Activated naive CD4-positive, alpha-beta T cell treated with anti-CD3 and anti-CD28 coated beads, Interleukin-2, amount 50 U/mL, for 24 hours (primary cell): ENCODE measurements around the gene IMPA2.
"Not testable (repeated sequence)": the region's sequence is repeated elsewhere in the genome, so short reads cannot be mapped to it uniquely, and the experiment has no call there.

Experiments used
- H3K27ac Mint-ChIP-seq: one replicate; pipeline ENCODE4 v1.8.0; 2021; ENCODE audit warnings: mild to moderate bottlenecking, mixed read lengths
- H3K27me3 Mint-ChIP-seq: one replicate; pipeline ENCODE4 v1.8.0; 2021; ENCODE audit warnings: mixed read lengths
- H3K36me3 Mint-ChIP-seq: one replicate; pipeline ENCODE4 v1.8.0; 2021; ENCODE audit warnings: mixed read lengths
- H3K4me1 Mint-ChIP-seq: one replicate; pipeline ENCODE4 v1.8.0; 2021; ENCODE audit warnings: mixed read lengths
- H3K4me3 Mint-ChIP-seq: one replicate; pipeline ENCODE4 v1.8.0; 2021; ENCODE audit warnings: mild to moderate bottlenecking, mixed read lengths
- H3K9me3 Mint-ChIP-seq: one replicate; pipeline ENCODE4 v1.8.0; 2021; ENCODE audit warnings: mixed read lengths

IMPA2 gene

DNA sequence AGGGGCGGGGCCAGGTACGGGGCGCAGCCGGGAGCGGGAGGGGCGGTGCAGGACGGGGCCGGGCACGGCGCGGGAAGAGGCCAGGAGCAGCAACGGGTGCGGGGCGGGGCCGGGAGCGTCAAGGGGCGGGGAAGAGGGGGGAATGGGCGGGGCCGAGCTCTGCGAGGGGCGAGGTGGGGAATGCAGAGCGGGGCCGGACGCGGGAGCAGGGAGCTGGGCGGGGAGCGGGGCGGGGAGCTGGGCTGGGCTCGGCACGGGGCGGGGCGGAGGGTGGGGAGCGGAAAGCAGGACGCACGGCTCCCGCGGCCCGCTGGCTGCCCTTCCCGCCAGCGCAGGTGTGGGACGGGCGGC, at the start of gene IMPA2:
Gene IMPA2, plus strand, starts transcription at position 316 of the 351 bp plus-strand sequence. CDS start 163 bp downstream, outside the sequence.
- no peaks in the 10 kb centered on the region for H3K36me3 Mint-ChIP-seq
- peaks cover 14% of the 10 kb centered on the region for H3K4me1 Mint-ChIP-seq
- H3K27me3 Mint-ChIP-seq, result no peaks in the 10 kb centered on the region
- H3K27ac Mint-ChIP-seq, result peak within 1 kb of the TSS; percentile 79
- H3K4me3 Mint-ChIP-seq, result peak within 1 kb of the TSS; percentile 88
- no peaks in the 10 kb centered on the region for H3K9me3 Mint-ChIP-seq

GRCh38 chr18:11932393-11932792, 48.9 kb upstream of the IMPA2 start:
- no peaks in the 10 kb centered on the region for H3K27me3 Mint-ChIP-seq
- no peak overlapping the region for H3K27ac Mint-ChIP-seq
- no peaks in the 10 kb centered on the region for H3K4me1 Mint-ChIP-seq
- no peak overlapping the region for H3K4me3 Mint-ChIP-seq
- H3K36me3 Mint-ChIP-seq, result no peaks in the 10 kb centered on the region
- no peaks in the 10 kb centered on the region for H3K9me3 Mint-ChIP-seq

DNA sequence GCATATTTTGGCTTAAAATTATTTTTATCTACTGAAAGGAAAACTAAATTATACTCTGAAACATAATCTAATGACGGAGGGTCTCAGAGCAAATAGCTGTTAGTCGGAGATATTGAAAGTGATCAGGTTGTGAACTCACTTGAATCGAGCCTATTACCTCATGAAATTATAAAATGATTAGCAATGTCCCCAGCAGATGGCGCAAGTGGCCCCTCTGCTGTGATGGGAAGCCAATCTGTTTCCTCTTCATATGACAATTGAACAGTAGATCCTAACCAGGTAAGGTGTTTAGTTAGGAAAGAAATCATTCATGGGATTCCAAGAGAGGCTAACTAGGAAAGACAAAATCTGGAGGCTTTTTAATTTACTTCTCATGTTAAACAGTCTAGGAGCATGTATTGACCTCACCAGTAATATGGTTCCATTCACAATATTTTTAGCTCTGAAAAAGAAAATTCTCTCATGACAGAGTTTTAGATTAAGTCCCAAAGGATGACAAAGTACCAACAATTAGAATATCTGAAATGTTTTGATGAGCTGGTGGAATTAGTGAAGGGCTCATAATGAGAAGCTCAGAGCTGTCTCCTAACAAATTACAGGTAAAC, 43.3 kb upstream of the IMPA2 start:
- Mint-ChIP-seq H3K27me3 (no peaks in the 10 kb centered on the region), H3K27ac (no peak overlapping the region), H3K36me3 (no peaks in the 10 kb centered on the region)

GRCh38 chr18:11940956-11941355, 40.4 kb upstream of the IMPA2 start:
- no peaks in the 10 kb centered on the region for H3K27me3 Mint-ChIP-seq
- no peaks in the 10 kb centered on the region for H3K36me3 Mint-ChIP-seq
- H3K9me3 Mint-ChIP-seq, result no peaks in the 10 kb centered on the region
- no peak overlapping the region for H3K27ac Mint-ChIP-seq
- no peak overlapping the region for H3K4me3 Mint-ChIP-seq
- H3K4me1 Mint-ChIP-seq, result no peaks in the 10 kb centered on the region

More for the DNA sequence above, 43.3 kb upstream of the IMPA2 start:
- Mint-ChIP-seq H3K4me3 (no peak overlapping the region), H3K9me3 (no peaks in the 10 kb centered on the region), H3K4me1 (no peaks in the 10 kb centered on the region)

DNA sequence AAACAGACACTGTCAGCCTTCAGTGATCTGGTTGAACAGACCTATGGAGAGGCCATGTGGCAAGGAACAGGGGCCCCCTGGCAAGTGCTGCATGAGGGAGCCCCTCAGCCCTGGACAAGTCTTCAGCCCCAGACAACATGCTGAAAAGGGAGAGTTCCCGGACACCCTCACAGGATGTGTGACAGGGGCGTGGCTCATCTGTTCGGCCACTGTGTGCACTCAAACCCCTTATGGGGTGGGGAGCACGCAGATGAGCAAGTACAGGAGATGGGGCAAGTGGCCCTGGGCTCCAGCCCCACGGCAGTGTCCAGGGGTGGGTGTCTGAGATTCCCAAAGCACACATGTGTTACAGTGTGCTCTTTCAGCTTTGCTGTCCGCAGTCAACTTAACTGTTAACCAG, 37.8 kb upstream of the IMPA2 start:
- Mint-ChIP-seq H3K27ac (no peak overlapping the region), H3K4me3 (no peak overlapping the region), H3K9me3 (no peaks in the 10 kb centered on the region), H3K4me1 (peaks cover 5% of the 10 kb centered on the region), H3K36me3 (no peaks in the 10 kb centered on the region), H3K27me3 (no peaks in the 10 kb centered on the region)

- no peaks in the 10 kb centered on the region for H3K9me3 Mint-ChIP-seq
- H3K27ac Mint-ChIP-seq, result no peak overlapping the region
- H3K27me3 Mint-ChIP-seq, result no peaks in the 10 kb centered on the region
- no peaks in the 10 kb centered on the region for H3K36me3 Mint-ChIP-seq
- peaks cover 5% of the 10 kb centered on the region for H3K4me1 Mint-ChIP-seq
- H3K4me3 Mint-ChIP-seq, result no peak overlapping the region
Observed at GRCh38 chr18:11944252-11944651, 37.1 kb upstream of the IMPA2 start.

- peaks cover 5% of the 10 kb centered on the region for H3K4me1 Mint-ChIP-seq
- H3K4me3 Mint-ChIP-seq, result no peak overlapping the region
- no peaks in the 10 kb centered on the region for H3K9me3 Mint-ChIP-seq
- H3K36me3 Mint-ChIP-seq, result no peaks in the 10 kb centered on the region
- H3K27me3 Mint-ChIP-seq, result no peaks in the 10 kb centered on the region
- H3K27ac Mint-ChIP-seq, result no peak overlapping the region
Observed at GRCh38 chr18:11944786-11945185, 36.5 kb upstream of the IMPA2 start.

GRCh38 chr18:11945834-11946659, 35.3 kb upstream of the IMPA2 start:
- H3K36me3 Mint-ChIP-seq, H3K4me3 Mint-ChIP-seq, H3K27ac Mint-ChIP-seq: not testable (repeated sequence)

GRCh38 chr18:11946756-11947155, 34.6 kb upstream of the IMPA2 start:
- Mint-ChIP-seq H3K4me1 (peaks cover 5% of the 10 kb centered on the region), H3K36me3 (no peaks in the 10 kb centered on the region), H3K27ac (peak overlapping the region; percentile 74), H3K4me3 (peak overlapping the region; percentile 44), H3K9me3 (no peaks in the 10 kb centered on the region), H3K27me3 (no peaks in the 10 kb centered on the region)

More at GRCh38 chr18:11945834-11946659, 35.3 kb upstream of the IMPA2 start:
- not testable (repeated sequence) for H3K4me1 Mint-ChIP-seq, H3K27me3 Mint-ChIP-seq, H3K9me3 Mint-ChIP-seq

DNA sequence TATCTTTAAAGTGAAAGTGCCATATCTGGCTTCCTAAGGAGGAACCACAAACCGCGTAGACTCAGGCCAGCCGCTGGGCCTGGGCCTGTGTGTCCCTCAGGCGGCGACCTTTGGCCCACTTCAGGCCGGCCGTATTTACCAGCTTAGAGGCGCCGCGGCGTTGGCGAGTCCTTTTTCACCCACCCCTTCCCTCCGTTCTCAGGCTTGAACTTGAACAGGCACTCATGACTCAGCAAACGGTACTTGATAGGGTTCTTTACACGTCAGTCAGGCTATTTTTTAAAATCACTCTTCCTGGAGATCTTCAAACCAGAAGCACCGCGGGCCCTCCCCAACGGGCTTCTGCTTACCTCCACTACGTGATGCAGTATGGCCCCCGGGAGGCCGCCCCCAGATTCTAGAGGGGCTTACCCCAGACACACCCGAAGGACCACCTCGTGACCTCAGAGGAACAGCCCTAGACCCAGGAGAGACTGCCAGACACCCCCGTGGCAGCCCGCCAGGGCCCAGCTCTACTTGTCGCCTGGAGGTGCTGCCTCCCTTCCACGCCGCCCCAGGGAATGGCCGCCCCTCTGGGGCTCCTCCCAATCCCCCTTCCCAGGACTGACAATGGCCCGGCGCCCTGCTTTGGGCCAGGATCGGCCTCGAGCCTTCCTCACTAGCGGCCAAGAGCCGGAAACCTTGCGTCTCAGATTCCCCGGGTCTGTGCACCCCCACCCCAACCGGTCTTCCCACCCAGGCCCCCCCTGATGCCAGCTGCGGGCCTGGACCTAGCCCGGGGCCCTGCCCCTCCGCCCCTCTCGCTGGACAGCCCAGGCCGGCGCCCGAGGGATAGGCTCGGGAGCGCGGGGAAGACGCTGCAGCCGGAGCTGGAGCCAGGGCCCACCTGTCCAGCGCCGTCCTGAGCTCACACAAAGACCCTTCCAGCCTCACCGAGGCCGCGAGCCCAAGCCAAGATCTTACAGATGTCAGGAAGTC, 33.8 kb upstream of the IMPA2 start:
- Mint-ChIP-seq H3K27me3 (no peaks in the 10 kb centered on the region), H3K4me1 (peaks cover 5% of the 10 kb centered on the region), H3K36me3 (no peaks in the 10 kb centered on the region), H3K4me3 (peak overlapping the region; percentile 86), H3K27ac (peak overlapping the region; percentile 87), H3K9me3 (no peaks in the 10 kb centered on the region)

- no peaks in the 10 kb centered on the region for H3K9me3 Mint-ChIP-seq
- H3K36me3 Mint-ChIP-seq, result no peaks in the 10 kb centered on the region
- H3K27ac Mint-ChIP-seq, result no peak overlapping the region
- no peaks in the 10 kb centered on the region for H3K27me3 Mint-ChIP-seq
- peaks cover 5% of the 10 kb centered on the region for H3K4me1 Mint-ChIP-seq
- peak overlapping the region; percentile 31 for H3K4me3 Mint-ChIP-seq
Observed at GRCh38 chr18:11948852-11949523, 32.3 kb upstream of the IMPA2 start.

GRCh38 chr18:11950824-11951223, 30.5 kb upstream of the IMPA2 start:
- Mint-ChIP-seq H3K36me3 (no peaks in the 10 kb centered on the region), H3K4me3 (no peak overlapping the region), H3K27ac (no peak overlapping the region), H3K27me3 (no peaks in the 10 kb centered on the region), H3K9me3 (no peaks in the 10 kb centered on the region), H3K4me1 (peaks cover 5% of the 10 kb centered on the region)

DNA sequence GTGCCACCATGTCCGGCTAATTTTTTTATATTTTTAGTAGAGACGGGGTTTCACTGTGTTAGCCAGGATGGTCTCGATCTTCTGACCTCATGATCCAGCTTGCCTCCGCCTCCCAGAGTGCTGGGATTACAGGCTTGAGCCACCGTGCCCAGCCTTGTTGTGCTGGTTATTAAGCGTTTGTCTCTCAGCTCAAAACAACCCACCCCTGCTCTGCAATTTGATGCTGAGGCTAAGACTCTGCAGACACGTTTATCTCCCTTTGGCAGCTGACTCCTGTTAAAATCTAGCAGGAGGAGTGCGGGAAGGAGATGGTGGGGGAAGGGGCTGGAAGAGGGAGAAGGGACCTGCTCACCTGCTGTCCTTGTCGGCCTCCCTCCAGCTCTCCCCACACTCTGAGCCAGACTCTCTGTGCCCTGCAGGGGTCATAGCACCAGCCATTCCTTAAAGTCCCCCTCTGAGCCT, 29.9 kb upstream of the IMPA2 start:
- no peaks in the 10 kb centered on the region for H3K9me3 Mint-ChIP-seq

GRCh38 chr18:11953113-11953512, 28.2 kb upstream of the IMPA2 start:
- Mint-ChIP-seq H3K9me3 (peaks cover 7% of the 10 kb centered on the region), H3K4me1 (no peaks in the 10 kb centered on the region), H3K27me3 (no peaks in the 10 kb centered on the region), H3K4me3 (no peak overlapping the region), H3K36me3 (peaks cover 2% of the 10 kb centered on the region), H3K27ac (no peak overlapping the region)

More for the DNA sequence above, 29.9 kb upstream of the IMPA2 start:
- peak overlapping the region; percentile 30 for H3K27ac Mint-ChIP-seq
- H3K4me1 Mint-ChIP-seq, result peaks cover 4% of the 10 kb centered on the region
- no peaks in the 10 kb centered on the region for H3K36me3 Mint-ChIP-seq
- H3K4me3 Mint-ChIP-seq, result no peak overlapping the region
- H3K27me3 Mint-ChIP-seq, result no peaks in the 10 kb centered on the region
